ENCODE results near the gene AMDHD2.
A peak's percentile ranks its signal among the peaks of the same experiment; 100 is the strongest.
"Not testable (repeated sequence)": the region's sequence is repeated elsewhere in the genome, so short reads cannot be mapped to it uniquely, and the experiment has no call there.

Gene AMDHD2

GRCh38 chr16:2518823-2519710 lies 1.1 kb upstream of the AMDHD2 start:
- no peak for DNase-seq

GRCh38 chr16:2519711-2520080 lies 475 bp upstream of the AMDHD2 start:
- DNase-seq: no peak

GRCh38 chr16:2520784-2521531 lies 787 bp downstream of the AMDHD2 start:
- DNase-seq: peak; percentile 64

GRCh38 chr16:2523801-2524231 lies 3.6 kb downstream of the AMDHD2 start:
- DNase-seq: no peak

DNA sequence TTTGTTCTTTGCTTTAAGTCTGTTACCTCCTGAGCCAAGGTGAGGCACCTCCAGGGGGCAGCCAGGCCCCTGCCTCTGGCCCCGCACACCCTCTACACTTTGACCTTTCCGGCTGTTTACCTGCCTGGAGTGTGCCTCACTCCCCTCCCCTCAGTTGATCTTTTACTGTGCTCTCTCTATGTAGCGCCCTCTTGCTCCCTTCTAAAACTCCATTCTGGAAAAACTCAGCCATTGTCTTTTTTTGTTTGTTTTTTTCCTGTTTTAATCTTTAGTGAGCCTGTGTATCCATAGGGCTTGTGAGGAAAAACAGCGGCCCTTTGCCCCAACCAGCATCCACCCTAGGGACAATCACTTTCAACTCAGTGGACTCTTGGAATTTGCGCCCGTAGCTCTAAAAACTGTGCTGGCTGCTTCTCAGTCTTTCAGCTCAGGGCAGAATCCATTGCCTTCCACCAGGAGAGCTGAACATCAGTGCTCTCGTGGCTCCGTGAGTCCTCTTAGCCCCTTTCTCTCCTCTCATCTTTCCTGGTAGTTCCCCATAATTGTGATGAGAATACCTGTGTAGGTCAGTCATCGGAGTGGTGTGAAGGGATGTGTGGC lies 4.3 kb downstream of the AMDHD2 start:
- no peak for DNase-seq

DNA sequence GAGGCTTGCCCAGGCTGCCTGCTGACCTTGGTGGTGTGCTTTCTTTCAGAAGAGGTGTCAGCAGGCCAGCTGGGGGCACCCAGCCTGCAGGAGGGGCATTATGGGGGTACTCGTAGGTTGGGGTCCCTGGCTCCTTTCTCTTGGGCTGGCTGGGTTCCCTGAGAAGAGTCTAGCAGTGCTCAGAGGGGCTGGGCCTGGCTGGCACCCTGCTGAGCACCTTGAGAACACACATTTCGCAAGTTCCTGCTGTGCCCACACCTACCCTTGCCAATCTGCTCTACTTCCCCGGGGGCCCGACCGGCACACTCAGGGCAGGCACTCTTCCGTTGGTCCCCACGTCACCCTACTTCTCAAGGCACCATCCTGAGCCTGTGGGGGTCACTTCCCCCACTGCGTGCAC lies 6.0 kb downstream of the AMDHD2 start:
- no peak for DNase-seq

DNA sequence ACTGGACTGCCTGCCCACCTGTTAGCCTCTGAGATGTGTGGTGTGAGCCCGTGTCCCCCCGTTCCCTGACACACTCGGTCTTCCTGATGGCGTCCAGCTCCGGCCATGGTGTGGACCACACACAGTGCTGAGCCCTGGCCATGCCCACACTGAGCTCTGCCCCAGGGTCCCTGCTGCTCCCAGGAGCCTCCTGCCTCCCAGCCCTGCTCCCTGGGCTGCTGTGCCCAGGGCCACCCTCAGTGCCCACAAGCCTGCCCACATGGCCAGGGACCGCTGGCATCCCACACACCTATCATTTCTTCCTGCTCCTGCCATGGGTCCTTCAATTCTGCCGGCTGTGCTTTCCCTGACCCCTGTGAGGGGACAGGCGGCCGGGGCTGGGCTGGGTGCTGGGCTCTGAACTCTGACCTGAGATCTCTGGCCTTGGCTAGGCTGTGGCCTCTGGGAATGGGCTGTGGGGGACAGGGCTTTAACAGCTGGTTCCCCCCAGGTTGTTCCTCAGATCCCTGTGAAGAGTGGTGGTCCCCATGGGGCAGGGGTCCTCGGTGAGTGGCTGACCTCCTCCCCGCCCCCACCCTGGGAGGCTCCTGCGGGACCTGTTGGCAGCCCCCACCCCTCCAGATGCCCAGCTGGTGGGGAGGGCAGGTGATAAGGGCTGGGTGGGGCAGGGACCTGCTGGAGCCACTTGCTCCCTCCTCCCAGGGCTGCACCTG lies 7.1 kb downstream of the AMDHD2 start:
- DNase-seq: no peak

- DNase-seq: no peak
These were observed 7.6 kb downstream of the AMDHD2 start for GRCh38 chr16:2527784-2528100.

- no peak for DNase-seq
These were observed 8.2 kb downstream of the AMDHD2 start for GRCh38 chr16:2528161-2529060.

- no peak for DNase-seq
These were observed 9.1 kb downstream of the AMDHD2 start for GRCh38 chr16:2529061-2529931.

DNA sequence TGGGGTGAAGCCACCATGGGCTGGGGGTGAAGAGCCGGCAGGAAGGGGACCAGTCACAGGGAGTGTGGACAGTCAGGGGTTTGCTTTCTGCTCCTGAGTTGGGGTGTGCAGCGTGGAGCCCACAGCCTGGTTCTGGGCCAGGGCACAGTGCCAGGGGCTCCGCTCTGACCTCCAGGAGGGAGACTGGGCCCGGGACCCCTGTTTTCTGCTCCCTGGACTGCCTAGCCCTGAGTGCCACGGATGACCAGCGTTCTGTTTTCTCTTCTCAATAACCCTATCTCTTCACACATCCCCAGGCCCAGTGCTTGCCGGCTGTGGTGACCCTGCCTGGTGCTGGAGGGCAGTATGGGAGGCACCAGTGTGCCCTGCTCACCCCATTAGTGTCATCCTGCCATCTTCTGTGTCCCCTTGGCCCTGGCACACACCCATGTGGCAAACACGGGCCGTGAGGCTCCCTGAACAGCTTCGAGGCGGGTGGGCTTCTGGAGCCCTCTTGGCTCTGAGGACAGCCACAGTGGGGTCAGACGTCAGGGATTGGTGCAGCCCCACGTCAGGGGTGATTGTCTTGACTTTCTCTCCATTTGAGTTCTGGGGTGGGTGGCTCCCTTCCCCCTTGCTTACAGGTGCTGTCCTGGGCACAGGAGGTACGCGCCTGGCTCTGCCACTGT lies 9.9 kb downstream of the AMDHD2 start:
- no peak for DNase-seq

- DNase-seq: no peak
These were observed 10.6 kb downstream of the AMDHD2 start for GRCh38 chr16:2530629-2531318.

DNA sequence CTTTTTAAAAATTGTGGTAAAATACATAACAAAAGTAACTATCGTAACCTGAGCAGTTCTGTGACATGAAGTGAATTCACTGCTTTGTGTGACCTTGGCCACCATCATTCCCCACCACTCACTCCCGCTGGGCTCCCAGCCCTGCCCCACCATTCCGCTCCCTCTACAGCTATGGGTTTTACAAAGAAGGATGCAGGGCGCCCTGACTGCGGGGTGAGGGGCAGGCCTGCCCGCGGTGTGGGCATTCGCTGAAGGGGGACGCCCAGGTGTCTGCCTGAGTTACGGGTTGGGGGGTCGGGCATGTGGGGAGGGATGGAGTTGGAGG lies 11.2 kb downstream of the AMDHD2 start, which contains the start of gene CEMP1:
TSS of gene CEMP1 (minus strand) at position 38 of the 325 bp plus-strand sequence. CDS start 335 bp downstream, outside the sequence.
- no peak for DNase-seq

DNA sequence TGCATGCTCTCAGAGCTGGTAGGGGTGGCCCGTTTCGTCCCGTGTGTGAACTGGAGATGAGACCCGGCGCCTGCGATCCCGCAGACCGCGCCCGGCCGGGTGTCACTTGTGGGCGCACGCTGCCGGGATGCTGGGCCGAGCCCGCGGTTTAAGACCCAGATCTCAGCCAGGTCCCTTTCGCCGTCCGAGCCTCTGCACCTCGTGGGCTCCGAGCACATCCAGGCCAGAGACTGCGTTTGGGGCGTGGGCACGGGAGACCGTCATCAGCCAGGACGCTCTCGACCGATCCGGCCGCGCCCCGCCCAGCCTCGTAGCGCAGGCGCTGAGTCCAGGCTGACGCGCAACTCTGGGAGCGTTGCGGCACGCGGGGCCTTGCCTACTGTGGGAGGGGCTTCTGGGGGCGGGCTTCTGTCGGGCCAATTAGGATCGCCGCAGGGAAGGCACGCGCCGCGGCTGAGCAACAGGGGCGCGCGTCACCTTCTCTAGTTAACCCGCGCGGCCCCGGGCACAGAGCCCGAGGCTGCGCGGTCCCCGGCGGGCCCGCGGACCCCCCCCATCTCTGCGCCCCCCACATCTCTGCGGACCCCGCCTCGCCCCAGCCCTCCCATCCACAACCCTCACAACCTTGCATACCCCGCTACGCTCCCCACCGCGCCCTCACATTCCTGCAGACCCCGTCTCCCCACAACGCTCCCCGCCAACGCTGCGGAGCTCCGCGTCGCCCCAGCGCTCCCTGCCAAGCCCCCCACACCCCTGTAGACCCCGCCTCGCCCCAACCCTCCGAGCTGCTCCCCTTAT lies 11.7 kb downstream of the AMDHD2 start:
- peak; percentile 94 for DNase-seq

GRCh38 chr16:2532494-2533141 lies 12.4 kb downstream of the AMDHD2 start:
- peak; percentile 53 for DNase-seq

DNA sequence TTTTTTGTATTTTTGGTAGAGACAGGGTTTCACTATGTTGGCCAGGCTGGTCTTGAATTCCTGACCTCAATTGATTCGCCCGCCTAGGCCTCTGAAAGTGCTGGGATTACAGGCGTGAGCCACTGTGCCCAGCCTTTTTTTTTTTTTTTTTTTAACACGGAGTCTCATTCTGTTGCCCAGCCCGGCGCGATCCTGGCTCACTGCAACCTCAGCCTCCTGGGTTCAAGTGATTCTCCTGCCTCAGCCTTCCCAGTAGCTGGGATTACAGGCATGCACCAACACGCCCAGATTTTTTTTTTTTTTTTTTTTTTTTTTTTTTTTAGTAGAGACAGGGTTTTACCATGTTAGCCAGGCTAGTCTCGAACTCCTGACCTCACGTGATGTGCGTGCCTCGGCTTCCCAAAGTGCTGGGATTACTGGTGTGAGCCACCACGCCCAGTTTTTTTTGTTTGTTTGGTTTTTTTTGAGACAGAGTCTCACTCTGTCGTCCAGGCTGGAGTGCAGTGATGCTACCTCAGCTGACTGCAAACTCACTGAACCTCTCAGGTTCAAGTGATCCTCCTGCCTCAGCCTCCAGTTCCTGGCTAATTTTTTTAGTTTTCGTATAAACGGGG lies 13.1 kb downstream of the AMDHD2 start:
- not testable (repeated sequence) for DNase-seq

- no peak for DNase-seq
These were observed 13.7 kb downstream of the AMDHD2 start for GRCh38 chr16:2533912-2534311.

GRCh38 chr16:2534335-2534734 lies 14.2 kb downstream of the AMDHD2 start:
- not testable (repeated sequence) for DNase-seq

All from T-helper 9 cell (primary cell).